Lung (tissue), 12 donors: Measurements from ENCODE around the gene YAE1. TPM values are rescaled to one million over a fixed set of nuclear protein-coding genes. Genes with fewer than 3 reads are reported as not detected.
A peak's percentile ranks its signal among the peaks of the same experiment; 100 is the strongest.

Source experiments
- ATAC-seq: fragments of 200-7000 bp; cut with Tn5 transposase; one replicate; pipeline ENCODE4 v1.9.1; 2020; ENCODE audit warnings: moderate number of reproducible peaks; ENCODE audit not compliant: insufficient read depth, low FRiP score
- DNase-seq, 3 donors: peaks; one replicate each; pipeline ENCODE4 v3.0.0-alpha.2; 2013 to 2017
- H3K27ac ChIP-seq, 2 donors: one replicate each; pipeline ENCODE4 v1.5.1; 2013; ENCODE audit warnings: mild to moderate bottlenecking in 2 of 2, moderate library complexity in 2 of 2, control low read depth in 1 of 2, inconsistent platforms in 1 of 2, low read depth in 1 of 2, low read length in 1 of 2
- H3K27me3 ChIP-seq, 3 donors: one replicate each; pipeline ENCODE4 v1.5.1; 2013; ENCODE audit warnings: low read length in 2 of 3; ENCODE audit not compliant: control insufficient read depth in 3 of 3, insufficient read depth in 3 of 3
- H3K36me3 ChIP-seq, 4 donors: one replicate each; pipeline ENCODE4 v1.5.1; 2013; ENCODE audit warnings: low read length in 4 of 4, mild to moderate bottlenecking in 1 of 4, moderate library complexity in 1 of 4; ENCODE audit not compliant: control insufficient read depth in 4 of 4, insufficient read depth in 4 of 4
- H3K4me1 ChIP-seq, 5 donors: one replicate each; pipeline ENCODE4 v1.5.1; 2013; ENCODE audit warnings: low read length in 5 of 5, mild to moderate bottlenecking in 2 of 5, moderate library complexity in 1 of 5; ENCODE audit not compliant: control insufficient read depth in 5 of 5, insufficient read depth in 5 of 5
- H3K4me3 ChIP-seq: one replicate; pipeline ENCODE4 v1.5.1; 2013; ENCODE audit warnings: mild to moderate bottlenecking, control low read depth, moderate library complexity
- H3K9ac ChIP-seq, 2 donors: one replicate each; pipeline ENCODE4 v1.5.1; 2013; ENCODE audit warnings: low read length in 2 of 2, control low read depth in 1 of 2; ENCODE audit not compliant: insufficient read depth in 1 of 2
- H3K9me3 ChIP-seq, 4 donors: one replicate each; pipeline ENCODE4 v1.5.1; 2013; ENCODE audit warnings: low read length in 3 of 4, mild to moderate bottlenecking in 1 of 4, moderate library complexity in 1 of 4; ENCODE audit not compliant: control insufficient read depth in 4 of 4, insufficient read depth in 3 of 4
- WGBS, 2 donors: extraction: QIAGEN DNeasy Blood & Tissue Kit; methylation state at CpG; one replicate each; pipeline ENCODE4 v1.1.7; 2013; 5-methylcytosine and 5-hydroxymethylcytosine counted together
- polyA plus RNA-seq, 2 donors: library from polyadenylated mRNA; stranded (reverse); fragments of 200-250 nt; gene quantifications; one replicate each; pipeline ENCODE4 v1.2.1, GENCODE V29; 2013
- total RNA-seq, 2 donors: library from RNA; depleted of rRNA in 1 of 2; stranded (reverse); fragments of >200 nt in 1 of 2; gene quantifications; one replicate each; pipeline ENCODE4 v1.2.1, GENCODE V29; 2014 to 2021
- TF ChIP-seq, protein P1 (sequence below): IDR thresholded peaks from 2 replicates; pipeline ENCODE4 v1.5.1; 2012; ENCODE audit warnings: mild to moderate bottlenecking; ENCODE audit errors: control extremely low read depth, extremely low read depth
- donor health status: control.
- donor health status: control.
- donor health status: Bipolar disorder and iron deficiency.
- donor health status: healthy.
- donor health status: DM: yes; HTN: yes; CAD: no.

The YAE1 gene
- total and polyA plus RNA-seq, 4 donors, result 15.4 to 35.0 (median 23.6) TPM

DNA sequence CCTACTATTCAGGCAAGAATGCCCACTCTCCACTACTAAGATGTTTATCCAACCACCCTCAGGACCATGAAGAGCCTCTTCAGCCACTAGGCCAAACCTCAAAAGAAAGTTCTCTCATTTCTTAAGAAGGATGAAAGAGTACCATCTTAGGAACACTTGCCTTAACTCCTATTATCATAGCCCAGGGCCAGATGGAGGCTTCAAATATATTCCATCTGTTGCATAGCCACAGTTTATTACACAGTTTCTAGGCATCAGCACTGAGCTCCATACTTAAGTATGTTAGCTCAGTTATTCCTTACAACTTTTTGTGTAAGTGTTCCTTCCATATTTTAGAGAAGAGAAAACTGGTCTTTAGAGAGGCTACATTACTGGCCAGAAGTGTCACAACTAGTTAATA, 37.4 kb upstream of the YAE1 start:
- DNase-seq (peak in 1 of 3 donors; percentile 9), ATAC-seq (no peak)
- no peak overlapping the region for H3K4me3 ChIP-seq
- H3K27ac ChIP-seq, result no peak overlapping the region
- no peak overlapping the region for H3K9ac ChIP-seq
- no peaks in the 10 kb centered on the region for H3K9me3 ChIP-seq
- H3K27me3 ChIP-seq, result no peaks in the 10 kb centered on the region
- peaks cover 0 to 5% (median 0%) of the 10 kb centered on the region in 5 donors for H3K4me1 ChIP-seq
- TF ChIP-seq, protein P1, sequence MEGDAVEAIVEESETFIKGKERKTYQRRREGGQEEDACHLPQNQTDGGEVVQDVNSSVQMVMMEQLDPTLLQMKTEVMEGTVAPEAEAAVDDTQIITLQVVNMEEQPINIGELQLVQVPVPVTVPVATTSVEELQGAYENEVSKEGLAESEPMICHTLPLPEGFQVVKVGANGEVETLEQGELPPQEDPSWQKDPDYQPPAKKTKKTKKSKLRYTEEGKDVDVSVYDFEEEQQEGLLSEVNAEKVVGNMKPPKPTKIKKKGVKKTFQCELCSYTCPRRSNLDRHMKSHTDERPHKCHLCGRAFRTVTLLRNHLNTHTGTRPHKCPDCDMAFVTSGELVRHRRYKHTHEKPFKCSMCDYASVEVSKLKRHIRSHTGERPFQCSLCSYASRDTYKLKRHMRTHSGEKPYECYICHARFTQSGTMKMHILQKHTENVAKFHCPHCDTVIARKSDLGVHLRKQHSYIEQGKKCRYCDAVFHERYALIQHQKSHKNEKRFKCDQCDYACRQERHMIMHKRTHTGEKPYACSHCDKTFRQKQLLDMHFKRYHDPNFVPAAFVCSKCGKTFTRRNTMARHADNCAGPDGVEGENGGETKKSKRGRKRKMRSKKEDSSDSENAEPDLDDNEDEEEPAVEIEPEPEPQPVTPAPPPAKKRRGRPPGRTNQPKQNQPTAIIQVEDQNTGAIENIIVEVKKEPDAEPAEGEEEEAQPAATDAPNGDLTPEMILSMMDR, result no peak
- H3K36me3 ChIP-seq, result no peaks in the 10 kb centered on the region

DNA sequence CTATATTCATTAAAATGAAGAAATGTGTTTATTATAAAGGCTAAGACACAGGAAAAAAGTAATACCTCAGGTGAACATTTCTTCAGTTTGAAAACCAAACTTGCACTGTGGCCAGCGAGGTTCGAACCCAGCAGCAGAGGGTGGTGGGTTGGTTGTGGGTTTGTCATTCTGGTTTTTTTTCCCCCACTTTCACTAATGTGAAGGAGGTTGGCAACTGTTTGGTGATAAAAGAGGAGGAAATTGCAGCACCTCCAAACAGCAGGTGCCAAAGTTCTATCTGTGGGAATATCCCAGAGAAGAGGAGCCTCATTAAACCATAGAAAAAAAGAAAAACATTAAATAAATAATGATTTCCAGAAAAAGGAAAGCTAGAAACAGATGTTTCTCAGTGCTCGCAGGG, 36.6 kb upstream of the YAE1 start:
- Histone ChIP-seq H3K4me1 (peaks cover 0 to 5% (median 0%) of the 10 kb centered on the region in 5 donors), H3K27ac (no peak overlapping the region), H3K9me3 (peaks cover 0 to 2% (median 0%) of the 10 kb centered on the region in 4 donors), H3K36me3 (no peaks in the 10 kb centered on the region), H3K9ac (no peak overlapping the region), H3K27me3 (no peaks in the 10 kb centered on the region), H3K4me3 (no peak overlapping the region)
- no peak for DNase-seq
- TF ChIP-seq, protein P1, result no peak
- ATAC-seq, result no peak
- 79 to 88% methylated on average over 3 of the region's 3 CpGs for WGBS, 2 donors

DNA sequence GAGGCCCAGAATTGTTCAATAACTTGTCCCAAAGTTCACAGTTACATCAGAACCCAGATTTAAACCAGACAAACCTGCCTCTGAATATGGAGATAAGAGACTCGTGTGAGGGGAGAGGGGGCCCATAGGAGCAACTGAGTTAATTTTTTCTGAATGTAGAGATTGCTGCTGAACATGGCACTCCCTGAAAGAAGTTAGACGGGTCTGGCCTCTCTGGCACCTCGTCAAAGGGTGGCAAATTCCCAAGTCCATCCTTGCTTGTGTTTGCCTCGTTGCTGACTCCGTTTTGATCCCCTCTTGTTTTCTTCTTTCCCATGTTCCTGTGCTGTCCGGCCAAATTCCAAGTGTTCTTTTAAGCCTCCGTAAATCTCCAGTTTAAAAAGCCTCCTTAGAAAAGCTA, 35.2 kb upstream of the YAE1 start:
- H3K9ac ChIP-seq, result no peak overlapping the region
- DNase-seq (peak; percentile 18 to 59 (median 44)), ATAC-seq (no peak)
- H3K9me3 ChIP-seq, result peaks cover 0 to 2% (median 0%) of the 10 kb centered on the region in 4 donors
- no peaks in the 10 kb centered on the region for H3K27me3 ChIP-seq
- no peaks in the 10 kb centered on the region for H3K36me3 ChIP-seq
- peaks cover 0 to 5% (median 0%) of the 10 kb centered on the region in 5 donors for H3K4me1 ChIP-seq
- H3K4me3 ChIP-seq, result no peak overlapping the region
- TF ChIP-seq, protein P1, result no peak
- no peak overlapping the region for H3K27ac ChIP-seq
- 54 to 76% methylated on average over 7 of the region's 7 CpGs for WGBS, 2 donors

DNA sequence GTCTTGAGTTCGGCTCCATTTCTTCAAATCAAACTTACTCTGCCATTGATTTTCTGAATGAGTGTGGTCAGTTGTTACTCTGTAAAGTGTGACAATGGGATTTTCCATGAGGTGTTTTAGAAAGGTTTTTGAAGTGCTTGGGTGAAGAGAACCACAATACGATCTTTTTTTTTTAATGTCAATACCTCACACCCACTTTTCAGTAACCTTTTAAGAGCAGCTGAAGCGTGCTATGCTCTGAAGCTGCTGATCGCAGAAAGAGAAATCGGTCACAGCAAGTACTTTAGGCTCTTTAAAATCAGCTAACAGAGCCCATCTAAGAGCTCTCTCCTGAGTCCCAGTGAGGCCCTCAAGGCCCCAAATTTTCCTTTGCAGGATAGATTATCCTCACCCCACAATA, 34.4 kb upstream of the YAE1 start:
- Histone ChIP-seq H3K4me3 (no peak overlapping the region), H3K27me3 (no peaks in the 10 kb centered on the region), H3K27ac (no peak overlapping the region), H3K9ac (no peak overlapping the region), H3K36me3 (no peaks in the 10 kb centered on the region), H3K4me1 (peaks cover 0 to 5% (median 0%) of the 10 kb centered on the region in 5 donors), H3K9me3 (peaks cover 0 to 2% (median 0%) of the 10 kb centered on the region in 4 donors)
- ATAC-seq, result no peak
- WGBS, 2 donors, result 77 to 89% methylated on average over 5 of the region's 5 CpGs
- DNase-seq, result no peak
- TF ChIP-seq, protein P1, result no peak
